Esophagus squamous epithelium (tissue), 5 donors: ENCODE measurements around the gene SALL3. TPM values are rescaled to one million over a fixed set of nuclear protein-coding genes. Genes with fewer than 3 reads are reported as not detected.

Experiments
- DNase-seq: peaks from one replicate; lab custom pipeline; 2025; lab: John Stamatoyannopoulos, UW
- H3K27ac ChIP-seq, 4 donors: fragments of 200-600 bp; sonication (generic); one replicate each; pipeline ENCODE4 v1.5.1; 2016 to 2019; ENCODE audit warnings: mild to moderate bottlenecking in 1 of 4
- H3K27me3 ChIP-seq, 4 donors: fragments of 200-600 bp; sonication (generic); 1 replicate in 3 of 4; 2 replicates in 1 of 4; pipeline versions ENCODE4 v1.5.1 to v1.6.0; 2017 to 2021; ENCODE audit warnings: antibody characterized with exemption in 1 of 4
- H3K36me3 ChIP-seq, 3 donors: fragments of 200-600 bp; sonication (generic); one replicate each; pipeline ENCODE4 v1.5.1; 2016 to 2019
- H3K4me1 ChIP-seq, 3 donors: fragments of 200-600 bp; sonication (generic); one replicate each; pipeline ENCODE4 v1.5.1; 2017 to 2019
- H3K4me3 ChIP-seq, 4 donors: fragments of 200-600 bp; sonication (generic); 1 replicate in 3 of 4; 2 replicates in 1 of 4; pipeline ENCODE4 v1.5.1; 2016 to 2019; ENCODE audit warnings: mild to moderate bottlenecking in 2 of 4, moderate library complexity in 1 of 4
- H3K9me3 ChIP-seq, 3 donors: fragments of 200-600 bp; sonication (generic); one replicate each; pipeline ENCODE4 v1.5.1; 2016 to 2019
- CTCF ChIP-seq, 6 experiments: fragments of 450-650 bp in 4 of 6; fragments of 200-600 bp in 2 of 6; sonication (generic) in 2 of 6; IDR thresholded peaks; one replicate each; pipeline ENCODE4 v1.5.1; 2016 to 2019; ENCODE audit warnings: antibody characterized with exemption in 6 of 6, mild to moderate bottlenecking in 4 of 6, moderate library complexity in 4 of 6
- POLR2A ChIP-seq, 4 donors: fragments of 450-650 bp; IDR thresholded peaks; one replicate each; pipeline ENCODE4 v1.6.1; 2017; ENCODE audit warnings: antibody characterized with exemption in 4 of 4, mild to moderate bottlenecking in 4 of 4, moderate library complexity in 3 of 4
- WGBS, 2 donors: methylation state at CpG; one replicate each; pipeline ENCODE4 v1.1.5; 2018; 5-methylcytosine and 5-hydroxymethylcytosine counted together
- intact Hi-C: fragments of 100-400 bp; cut with DNase I; formaldehyde crosslinking; loops from one replicate; pipeline ENCODE4 v1.15.0; 2022
- total RNA-seq, 4 donors: library from RNA; depleted of rRNA; stranded (reverse); fragments of >200 nt; gene quantifications; one replicate each; pipeline ENCODE4 v1.1.0, GENCODE V29; 2016
- donor health status: DM: yes; HTN: yes; CAD: no.

The SALL3 gene
- total RNA-seq, 4 donors from 2014 or later: not detected

DNA sequence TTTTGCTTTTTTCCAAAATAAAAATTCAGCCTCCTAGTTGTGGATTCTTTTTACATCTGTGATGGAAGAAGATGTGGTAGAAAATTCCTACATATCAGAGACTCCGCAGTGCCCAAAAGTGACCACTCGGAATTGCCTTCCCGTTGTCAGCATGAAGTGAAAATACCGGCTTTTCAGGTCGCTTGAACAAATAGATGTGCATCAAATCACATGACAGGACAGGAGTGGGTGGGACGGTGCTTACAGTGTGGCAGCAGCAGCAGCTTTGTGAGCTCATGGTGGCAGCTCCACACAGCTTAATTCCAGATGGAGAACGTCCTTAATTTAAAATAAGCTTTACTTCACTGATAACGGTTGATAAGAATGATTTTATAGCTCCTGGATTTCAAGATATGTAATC is 20.3 kb downstream of the SALL3 start:
- WGBS, 2 donors: 42 to 52% methylated on average over 8 of the region's 8 CpGs
- Histone ChIP-seq H3K27ac (no peak overlapping the region), H3K4me1 (no peaks in the 10 kb centered on the region), H3K36me3 (no peaks in the 10 kb centered on the region), H3K27me3 (peaks cover 0 to 44% (median 0%) of the 10 kb centered on the region in 4 donors), H3K9me3 (no peaks in the 10 kb centered on the region), H3K4me3 (no peak overlapping the region)
- intact Hi-C loops: no loop called here
- no peak for DNase-seq
- TF ChIP-seq CTCF (IDR thresholded peaks at IDR 0.05) (no peak), POLR2A (IDR thresholded peaks at IDR 0.05) (no peak)

DNA sequence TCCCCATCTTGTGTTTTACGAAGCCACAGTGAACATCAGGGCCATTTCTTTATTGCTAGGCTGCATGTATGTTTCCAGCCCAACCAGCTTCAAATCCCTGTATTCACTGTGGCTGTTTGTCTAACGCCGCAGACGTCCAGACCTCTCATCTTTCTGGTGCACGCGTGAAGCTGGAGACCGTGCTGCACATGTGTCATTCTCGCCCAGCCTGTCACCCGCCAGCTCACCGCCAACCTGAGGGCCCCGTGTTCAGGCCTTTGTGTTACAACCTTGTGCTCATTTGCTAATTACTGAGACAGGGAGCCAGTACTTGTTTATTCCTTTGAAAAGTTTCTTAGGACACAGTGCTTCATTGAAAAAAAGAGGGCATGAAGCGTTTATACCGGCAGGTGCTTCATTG is 21.4 kb downstream of the SALL3 start:
- no peak for TF ChIP-seq CTCF (IDR thresholded peaks at IDR 0.05)
- no peak for TF ChIP-seq POLR2A (IDR thresholded peaks at IDR 0.05)
- Histone ChIP-seq H3K27ac (no peak overlapping the region), H3K27me3 (peaks cover 0 to 49% (median 0%) of the 10 kb centered on the region in 4 donors), H3K9me3 (no peaks in the 10 kb centered on the region), H3K4me3 (no peak overlapping the region), H3K36me3 (no peaks in the 10 kb centered on the region), H3K4me1 (no peaks in the 10 kb centered on the region)
- 61 to 82% methylated on average over 13 of the region's 13 CpGs for WGBS, 2 donors
- intact Hi-C loops: no loop called here
- no peak for DNase-seq

GRCh38 chr18:79005653-79006052 is 26.0 kb downstream of the SALL3 start:
- no peak for DNase-seq
- intact Hi-C loops: no loop called here
- WGBS, 2 donors: 80 to 92% methylated on average over 1 to 7 of the region's 28 CpGs

GRCh38 chr18:79006106-79006795 is 26.6 kb downstream of the SALL3 start:
- WGBS, 2 donors: 93 to 98% methylated on average over 14 to 16 of the region's 67 CpGs
- Histone ChIP-seq H3K27ac (no peak overlapping the region), H3K9me3 (no peaks in the 10 kb centered on the region), H3K36me3 (no peaks in the 10 kb centered on the region), H3K4me3 (no peak overlapping the region), H3K4me1 (no peaks in the 10 kb centered on the region), H3K27me3 (peaks cover 0 to 17% (median 0%) of the 10 kb centered on the region in 4 donors)
- TF ChIP-seq CTCF (IDR thresholded peaks at IDR 0.05): no peak
- no peak for TF ChIP-seq POLR2A (IDR thresholded peaks at IDR 0.05)
- intact Hi-C loops: no loop called here
- no peak for DNase-seq

More at GRCh38 chr18:79005653-79006052, 26.0 kb downstream of the SALL3 start:
- TF ChIP-seq CTCF (IDR thresholded peaks at IDR 0.05): no peak
- TF ChIP-seq POLR2A (IDR thresholded peaks at IDR 0.05): no peak
- H3K27me3 ChIP-seq: peaks cover 0 to 22% (median 0%) of the 10 kb centered on the region in 4 donors
- no peak overlapping the region for H3K27ac ChIP-seq
- no peaks in the 10 kb centered on the region for H3K9me3 ChIP-seq
- H3K4me1 ChIP-seq: no peaks in the 10 kb centered on the region
- H3K4me3 ChIP-seq: no peak overlapping the region
- H3K36me3 ChIP-seq: no peaks in the 10 kb centered on the region

GRCh38 chr18:79007440-79007839 is 27.8 kb downstream of the SALL3 start:
- Histone ChIP-seq H3K4me1 (no peaks in the 10 kb centered on the region), H3K36me3 (no peaks in the 10 kb centered on the region), H3K9me3 (no peaks in the 10 kb centered on the region), H3K27me3 (peaks cover 0 to 21% (median 0%) of the 10 kb centered on the region in 4 donors), H3K27ac (no peak overlapping the region), H3K4me3 (no peak overlapping the region)
- intact Hi-C loops: no loop called here
- TF ChIP-seq CTCF (IDR thresholded peaks at IDR 0.05) (no peak), POLR2A (IDR thresholded peaks at IDR 0.05) (no peak)
- DNase-seq: no peak
- 80 to 100% methylated on average over 2 to 9 of the region's 9 CpGs for WGBS, 2 donors
